HCT116 (cell line): ENCODE measurements around the gene SDK1. TPM values are rescaled to one million over a fixed set of nuclear protein-coding genes. Genes with fewer than 3 reads are reported as not detected.

Experiments
- ATAC-seq: fragments of 200-7000 bp; cut with Tn5 transposase; 2 replicates; pipeline ENCODE4 v1.9.1; 2020; ENCODE audit warnings: mild to moderate bottlenecking, moderate library complexity
- BruUV-seq: library from RNA; stranded (reverse); fragments of 400-500 nt; replicated peaks from 2 replicates; lab custom pipeline; 2021; lab: Mats Ljungman, UMichigan
- CTCF ChIA-PET: fragments of 300-600 bp; sonication (Branson Sonifier 250); formaldehyde crosslinking; loops from one replicate; lab custom pipeline; 2021; ENCODE audit warnings: antibody characterized with exemption; lab: Charles Lee
- POLR2A ChIA-PET: fragments of 300-600, 350-600 bp; sonication (Branson Sonifier 250); formaldehyde crosslinking; loops from one replicate; lab custom pipeline; 2021; ENCODE audit warnings: antibody characterized with exemption; lab: Charles Lee
- RAD21 ChIA-PET, 2 experiments: fragments of 300-600 bp; sonication (Branson Sonifier 250); formaldehyde crosslinking; loops; one replicate each; lab custom pipeline; 2023; ENCODE audit warnings: low total read pairs in 2 of 2; ENCODE audit not compliant: uncharacterized antibody in 2 of 2, unreplicated experiment in 2 of 2, low non-redundant PET in 1 of 2; lab: Charles Lee
- DNase-seq: peaks from one replicate; pipeline ENCODE4 v3.0.0-alpha.2; 2010; ENCODE audit warnings: low read depth, low spot score
- H2AFZ ChIP-seq: fragments of 200-600 bp; shearing (Covaris generic), sonication (generic); 2 replicates; pipeline ENCODE4 v1.6.1; 2017; ENCODE audit warnings: low read depth, mixed run types, mixed read lengths, antibody characterized with exemption, low read length; ENCODE audit not compliant: poor library complexity, severe bottlenecking
- H3K27ac ChIP-seq: 2 replicates; pipeline ENCODE4 v1.5.1; 2012; ENCODE audit warnings: low read depth, low read length
- H3K27me3 ChIP-seq: fragments of 200-600 bp; sonication (generic); 2 replicates; pipeline ENCODE4 v1.6.1; 2016; ENCODE audit warnings: mixed run types, low read length, mixed read lengths; ENCODE audit not compliant: insufficient read depth
- H3K36me3 ChIP-seq, 2 experiments: fragments of 200-500 bp in 1 of 2; fragments of 200-600 bp in 1 of 2; sonication (Bioruptor generic) in 1 of 2; sonication (generic) in 1 of 2; 2 replicates each; pipeline versions ENCODE4 v1.5.1 to v1.6.1; 2014 to 2016; ENCODE audit warnings: low read length in 2 of 2, inconsistent platforms in 1 of 2, mixed read lengths in 1 of 2, mixed run types in 1 of 2; ENCODE audit not compliant: insufficient read depth in 2 of 2, control insufficient read depth in 1 of 2
- H3K4me1 ChIP-seq, 2 experiments: fragments of 200-600 bp in 1 of 2; sonication (generic) in 1 of 2; 2 replicates each; pipeline versions ENCODE4 v1.5.1 to v1.6.1; 2012 to 2017; ENCODE audit warnings: low read length in 2 of 2, inconsistent platforms in 1 of 2, mild to moderate bottlenecking in 1 of 2, mixed read lengths in 1 of 2, mixed run types in 1 of 2, moderate library complexity in 1 of 2; ENCODE audit not compliant: insufficient read depth in 2 of 2, control insufficient read depth in 1 of 2
- H3K4me2 ChIP-seq: fragments of 200-600 bp; sonication (generic); 2 replicates; pipeline ENCODE4 v1.6.1; 2017; ENCODE audit warnings: mixed run types, low read length, mixed read lengths
- H3K4me3 ChIP-seq, 2 experiments: fragments of 200-600 bp in 1 of 2; sonication (generic) in 1 of 2; replicated peaks in 1 of 2; 2 replicates each; pipeline ENCODE4 v1.5.1; 2011 to 2016; ENCODE audit warnings: low read length in 2 of 2, control low read depth in 1 of 2, low read depth in 1 of 2, mild to moderate bottlenecking in 1 of 2, mixed read lengths in 1 of 2, mixed run types in 1 of 2
- H3K79me2 ChIP-seq: fragments of 200-600 bp; sonication (generic); 2 replicates; pipeline ENCODE4 v1.6.1; 2017; ENCODE audit warnings: mild to moderate bottlenecking, mixed run types, low read length, moderate library complexity, mixed read lengths; ENCODE audit not compliant: insufficient read depth
- H3K9ac ChIP-seq: fragments of 200-600 bp; sonication (generic); 2 replicates; pipeline ENCODE4 v1.6.1; 2016; ENCODE audit warnings: low read length, mixed read lengths
- H3K9me2 ChIP-seq: fragments of 200-600 bp; sonication (generic), shearing (Covaris generic); 2 replicates; pipeline ENCODE4 v1.6.1; 2017; ENCODE audit warnings: mixed run types, mild to moderate bottlenecking, moderate library complexity; ENCODE audit not compliant: insufficient read depth
- H3K9me3 ChIP-seq, 2 experiments: fragments of 200-500 bp in 1 of 2; fragments of 200-600 bp in 1 of 2; sonication (Bioruptor generic) in 1 of 2; sonication (generic) in 1 of 2; 2 replicates each; pipeline ENCODE4 v1.6.1; 2014 to 2017; ENCODE audit warnings: low read length in 2 of 2, mixed read lengths in 2 of 2, inconsistent platforms in 1 of 2, low read depth in 1 of 2, mild to moderate bottlenecking in 1 of 2, mixed run types in 1 of 2, moderate library complexity in 1 of 2; ENCODE audit not compliant: control insufficient read depth in 1 of 2, insufficient read depth in 1 of 2
- H4K20me1 ChIP-seq: fragments of 200-600 bp; sonication (generic), shearing (Covaris generic); 2 replicates; pipeline ENCODE4 v1.6.1; 2017; ENCODE audit warnings: mixed run types, mild to moderate bottlenecking, moderate library complexity; ENCODE audit not compliant: insufficient read depth
- CBX3 ChIP-seq: IDR thresholded peaks from 2 replicates; pipeline ENCODE4 v1.6.1; 2012; ENCODE audit warnings: low read depth
- FOSL1 ChIP-seq: IDR thresholded peaks from 2 replicates; pipeline ENCODE4 v1.6.1; 2012; ENCODE audit warnings: low read depth
- POLR2A ChIP-seq: IDR thresholded peaks from 2 replicates; pipeline ENCODE4 v1.7.0; 2011; ENCODE audit warnings: borderline replicate concordance; ENCODE audit not compliant: insufficient read depth, insufficient read length; ENCODE audit errors: extremely low read depth
- POLR2AphosphoS5 ChIP-seq: IDR thresholded peaks from 2 replicates; pipeline ENCODE4 v1.6.1; 2011; ENCODE audit warnings: mild to moderate bottlenecking, low read depth, low read length, moderate library complexity
- ZFX ChIP-seq: fragments of 450-650 bp; IDR thresholded peaks from 2 replicates; pipeline ENCODE4 v1.6.1; 2017
- ZNF274 ChIP-seq: fragments of 200-500 bp; sonication (Bioruptor generic); IDR thresholded peaks from 2 replicates; pipeline ENCODE4 v1.6.1; 2014; ENCODE audit warnings: mild to moderate bottlenecking, low read depth, low read length, inconsistent platforms
- intact Hi-C: fragments of 100-400 bp; cut with micrococcal nuclease; formaldehyde crosslinking; loops from 2 replicates; pipeline ENCODE4 v1.10.0; 2022
- total RNA-seq: library from RNA; stranded (reverse); gene quantifications from one replicate; pipeline ENCODE4 v1.2.1, GENCODE V29; 2021; ENCODE audit not compliant: unreplicated experiment
- TF ChIP-seq, protein P1 (sequence below): IDR thresholded peaks from 2 replicates; pipeline ENCODE4 v1.6.1; 2012
- TF ChIP-seq, protein P2 (sequence below): IDR thresholded peaks from 2 replicates; pipeline ENCODE4 v1.6.1; 2012; ENCODE audit warnings: low read depth
- TF ChIP-seq, protein P3 (sequence below): IDR thresholded peaks from 2 replicates; pipeline ENCODE4 v1.6.1; 2012

SDK1 gene
- total RNA-seq, 1 experiment from 2014 or later = 0.05 TPM

DNA sequence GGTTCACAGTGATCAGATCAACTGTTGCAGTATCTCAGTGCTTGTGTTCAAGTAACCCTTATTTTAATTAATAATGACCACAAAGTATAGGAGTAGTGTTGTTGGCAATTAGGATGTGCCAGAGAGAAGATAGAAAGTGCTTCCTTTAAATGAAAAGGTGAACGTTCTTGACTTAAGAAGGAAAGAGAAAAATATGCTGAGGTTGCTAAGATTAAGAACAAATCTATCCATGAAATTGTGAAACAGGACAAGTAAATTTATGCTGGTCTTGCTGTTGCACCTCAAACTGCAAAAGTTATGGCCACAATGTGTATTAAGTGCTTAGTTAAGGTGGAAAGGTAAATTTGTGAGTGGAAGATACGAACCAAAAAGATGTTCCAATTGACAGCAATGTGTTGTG is 139.5 kb downstream of the SDK1 start:
- ATAC-seq (no peak), DNase-seq (no peak)
- Histone ChIP-seq H2AFZ (no peak overlapping the region), H3K9me2 (no peaks in the 10 kb centered on the region), H3K27me3 (peaks cover 53% of the 10 kb centered on the region), H4K20me1 (no peaks in the 10 kb centered on the region), H3K79me2 (no peaks in the 10 kb centered on the region), H3K4me3 (no peak overlapping the region), H3K4me2 (no peak overlapping the region), H3K36me3 (no peaks in the 10 kb centered on the region; a peak in 1 of 4 replicates), H3K4me1 (no peaks in the 10 kb centered on the region), H3K9me3 (no peaks in the 10 kb centered on the region), H3K9ac (no peak overlapping the region), H3K27ac (no peak overlapping the region)
- TF ChIP-seq ZNF274 (no peak), CBX3 (no peak), ZFX (no peak), FOSL1 (no peak), POLR2A (no peak)
- TF ChIP-seq, protein P1, sequence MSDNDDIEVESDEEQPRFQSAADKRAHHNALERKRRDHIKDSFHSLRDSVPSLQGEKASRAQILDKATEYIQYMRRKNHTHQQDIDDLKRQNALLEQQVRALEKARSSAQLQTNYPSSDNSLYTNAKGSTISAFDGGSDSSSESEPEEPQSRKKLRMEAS = no peak
- ChIA-PET RAD21 (no interaction called here), POLR2A (no interaction called here), CTCF (no interaction called here)
- intact Hi-C loops = no loop called here
- BruUV-seq = no TSS peak

DNA sequence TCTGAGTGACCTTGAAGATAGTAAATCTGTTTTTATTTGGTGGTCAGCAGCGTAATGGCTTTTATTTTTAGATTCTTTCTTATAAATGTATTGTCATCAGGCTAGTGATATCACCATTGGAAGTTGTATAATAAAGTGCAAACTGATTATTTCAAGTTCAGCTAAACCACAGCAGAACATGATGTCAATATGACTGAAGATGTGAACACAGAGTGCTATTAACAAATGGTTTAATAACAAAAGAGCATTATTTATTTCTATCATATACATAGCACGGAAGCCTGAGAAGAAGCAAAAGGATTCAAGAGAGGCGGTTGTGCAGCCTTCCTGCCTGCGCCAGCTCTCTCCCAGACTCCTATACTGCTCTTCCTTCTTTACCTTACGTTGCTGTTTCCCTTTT is 142.7 kb downstream of the SDK1 start:
- ChIA-PET CTCF (no interaction called here), RAD21 (no interaction called here), POLR2A (no interaction called here)
- H3K9me2 ChIP-seq = no peaks in the 10 kb centered on the region
- no peaks in the 10 kb centered on the region for H3K9me3 ChIP-seq
- H3K9ac ChIP-seq = no peak overlapping the region
- no peak overlapping the region for H3K4me2 ChIP-seq
- no peak overlapping the region for H2AFZ ChIP-seq
- no TSS peak for BruUV-seq
- H3K4me1 ChIP-seq = no peaks in the 10 kb centered on the region
- intact Hi-C loops = no loop called here
- no peak for ATAC-seq
- H3K4me3 ChIP-seq = no peak overlapping the region
- no peaks in the 10 kb centered on the region; a peak in 1 of 4 replicates for H3K36me3 ChIP-seq
- DNase-seq = no peak
- H3K79me2 ChIP-seq = no peaks in the 10 kb centered on the region
- no peaks in the 10 kb centered on the region; the same call in 1 of the 2 replicates for H4K20me1 ChIP-seq
- peaks cover 34% of the 10 kb centered on the region; the same call in 1 of the 2 replicates for H3K27me3 ChIP-seq
- H3K27ac ChIP-seq = no peak overlapping the region
- TF ChIP-seq, protein P2, sequence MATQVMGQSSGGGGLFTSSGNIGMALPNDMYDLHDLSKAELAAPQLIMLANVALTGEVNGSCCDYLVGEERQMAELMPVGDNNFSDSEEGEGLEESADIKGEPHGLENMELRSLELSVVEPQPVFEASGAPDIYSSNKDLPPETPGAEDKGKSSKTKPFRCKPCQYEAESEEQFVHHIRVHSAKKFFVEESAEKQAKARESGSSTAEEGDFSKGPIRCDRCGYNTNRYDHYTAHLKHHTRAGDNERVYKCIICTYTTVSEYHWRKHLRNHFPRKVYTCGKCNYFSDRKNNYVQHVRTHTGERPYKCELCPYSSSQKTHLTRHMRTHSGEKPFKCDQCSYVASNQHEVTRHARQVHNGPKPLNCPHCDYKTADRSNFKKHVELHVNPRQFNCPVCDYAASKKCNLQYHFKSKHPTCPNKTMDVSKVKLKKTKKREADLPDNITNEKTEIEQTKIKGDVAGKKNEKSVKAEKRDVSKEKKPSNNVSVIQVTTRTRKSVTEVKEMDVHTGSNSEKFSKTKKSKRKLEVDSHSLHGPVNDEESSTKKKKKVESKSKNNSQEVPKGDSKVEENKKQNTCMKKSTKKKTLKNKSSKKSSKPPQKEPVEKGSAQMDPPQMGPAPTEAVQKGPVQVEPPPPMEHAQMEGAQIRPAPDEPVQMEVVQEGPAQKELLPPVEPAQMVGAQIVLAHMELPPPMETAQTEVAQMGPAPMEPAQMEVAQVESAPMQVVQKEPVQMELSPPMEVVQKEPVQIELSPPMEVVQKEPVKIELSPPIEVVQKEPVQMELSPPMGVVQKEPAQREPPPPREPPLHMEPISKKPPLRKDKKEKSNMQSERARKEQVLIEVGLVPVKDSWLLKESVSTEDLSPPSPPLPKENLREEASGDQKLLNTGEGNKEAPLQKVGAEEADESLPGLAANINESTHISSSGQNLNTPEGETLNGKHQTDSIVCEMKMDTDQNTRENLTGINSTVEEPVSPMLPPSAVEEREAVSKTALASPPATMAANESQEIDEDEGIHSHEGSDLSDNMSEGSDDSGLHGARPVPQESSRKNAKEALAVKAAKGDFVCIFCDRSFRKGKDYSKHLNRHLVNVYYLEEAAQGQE = no peak
- no peak for TF ChIP-seq POLR2AphosphoS5
- TF ChIP-seq, protein P3, sequence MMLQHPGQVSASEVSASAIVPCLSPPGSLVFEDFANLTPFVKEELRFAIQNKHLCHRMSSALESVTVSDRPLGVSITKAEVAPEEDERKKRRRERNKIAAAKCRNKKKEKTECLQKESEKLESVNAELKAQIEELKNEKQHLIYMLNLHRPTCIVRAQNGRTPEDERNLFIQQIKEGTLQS = no peak
